ENCODE data around the gene IGFBP7.

Gene IGFBP7

GRCh38 chr4:57023104-57023503 lies 87.1 kb downstream of the IGFBP7 start:
- no peak overlapping the region for H3K27ac ChIP-seq (ENCODE audit: low read depth, low read length)
- H3K4me1 ChIP-seq (ENCODE audit: control insufficient read depth, low read depth, low read length) = no peaks in the 10 kb centered on the region
- no peaks in the 10 kb centered on the region for H3K79me2 ChIP-seq (ENCODE audit: control insufficient read depth, insufficient read depth, low read length)
- no peak overlapping the region for H3K4ac ChIP-seq (ENCODE audit: low read depth, low read length)
- no peak overlapping the region for H2AK5ac ChIP-seq (ENCODE audit: low read length)
- no CpG with 5 or more reads among the region's 4 CpGs for WGBS (ENCODE audit: extremely low coverage, insufficient coverage, low lambda C conversion rate)
- no peak for DNase-seq
- H3K27me3 ChIP-seq (ENCODE audit: insufficient read depth, low read length, poor library complexity) = no peaks in the 10 kb centered on the region
- H3K56ac ChIP-seq (ENCODE audit: low read length) = no peak overlapping the region
- H2BK5ac ChIP-seq (ENCODE audit: low read length) = no peak overlapping the region
- no peak overlapping the region for H2BK120ac ChIP-seq (ENCODE audit: low read depth, low read length)
- no peak overlapping the region for H4K5ac ChIP-seq (ENCODE audit: low read length)
- H3K4me3 ChIP-seq (ENCODE audit: low read length) = no peak overlapping the region
- H3K9ac ChIP-seq (ENCODE audit: low read length) = no peak overlapping the region
- no peak overlapping the region for H3K4me2 ChIP-seq (ENCODE audit: low read length)
- no peak overlapping the region for H2BK15ac ChIP-seq (replicated peaks; ENCODE audit: low read depth)
- H3K79me1 ChIP-seq (ENCODE audit: low read length) = no peaks in the 10 kb centered on the region
- peaks cover 15% of the 10 kb centered on the region for H3K36me3 ChIP-seq (ENCODE audit: control insufficient read depth, insufficient read depth, low read length)
- H3K18ac ChIP-seq (ENCODE audit: low read length) = no peak overlapping the region
- H4K8ac ChIP-seq (ENCODE audit: low read depth, low read length) = no peak overlapping the region
- no peak overlapping the region for H3K23ac ChIP-seq (ENCODE audit: low read length)

- H4K8ac ChIP-seq (ENCODE audit: low read depth, low read length) = no peak overlapping the region
- no peaks in the 10 kb centered on the region for H3K79me1 ChIP-seq (ENCODE audit: low read length)
- no peak overlapping the region for H3K27ac ChIP-seq (ENCODE audit: low read depth, low read length)
- H2BK120ac ChIP-seq (ENCODE audit: low read depth, low read length) = no peak overlapping the region
- H3K79me2 ChIP-seq (ENCODE audit: control insufficient read depth, insufficient read depth, low read length) = no peaks in the 10 kb centered on the region
- H3K27me3 ChIP-seq (ENCODE audit: insufficient read depth, low read length, poor library complexity) = no peaks in the 10 kb centered on the region
- H3K56ac ChIP-seq (ENCODE audit: low read length) = no peak overlapping the region
- no peak overlapping the region for H3K18ac ChIP-seq (ENCODE audit: low read length)
- WGBS (ENCODE audit: extremely low coverage, insufficient coverage, low lambda C conversion rate) = no CpG with 5 or more reads among the region's 5 CpGs
- H2BK5ac ChIP-seq (ENCODE audit: low read length) = no peak overlapping the region
- DNase-seq = no peak
- no peak overlapping the region for H3K4me3 ChIP-seq (ENCODE audit: low read length)
- H2BK15ac ChIP-seq (replicated peaks; ENCODE audit: low read depth) = no peak overlapping the region
- no peaks in the 10 kb centered on the region for H3K4me1 ChIP-seq (ENCODE audit: control insufficient read depth, low read depth, low read length)
- no peak overlapping the region for H3K4ac ChIP-seq (ENCODE audit: low read depth, low read length)
- H3K36me3 ChIP-seq (ENCODE audit: control insufficient read depth, insufficient read depth, low read length) = peaks cover 21% of the 10 kb centered on the region
- no peak overlapping the region for H3K4me2 ChIP-seq (ENCODE audit: low read length)
- no peak overlapping the region for H3K9ac ChIP-seq (ENCODE audit: low read length)
- H2AK5ac ChIP-seq (ENCODE audit: low read length) = no peak overlapping the region
- no peak overlapping the region for H4K5ac ChIP-seq (ENCODE audit: low read length)
- H3K23ac ChIP-seq (ENCODE audit: low read length) = no peak overlapping the region
Measured at GRCh38 chr4:57020467-57021101, 89.6 kb downstream of the IGFBP7 start.

DNA sequence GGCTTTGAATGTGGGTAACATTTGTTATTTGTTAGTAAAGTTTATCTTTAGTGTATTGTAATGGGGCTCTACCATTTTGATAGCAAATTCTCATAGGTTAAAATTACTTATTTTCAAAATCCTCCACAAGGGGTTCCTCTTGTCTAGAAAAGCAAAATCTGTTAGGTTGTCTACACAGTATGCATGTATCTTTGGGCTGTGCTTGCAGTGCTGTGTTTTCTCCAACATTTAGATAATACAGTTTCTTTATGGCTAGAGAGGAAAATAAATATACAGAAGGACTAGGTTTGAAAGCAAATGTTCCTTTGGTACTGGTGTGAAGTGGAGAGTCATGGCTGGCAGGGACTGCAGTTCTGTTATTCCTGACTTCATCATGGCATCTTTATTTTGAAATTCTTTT lies 91.2 kb downstream of the IGFBP7 start:
- no peaks in the 10 kb centered on the region for H3K4me1 ChIP-seq (ENCODE audit: control insufficient read depth, low read depth, low read length)
- H2BK120ac ChIP-seq (ENCODE audit: low read depth, low read length) = no peak overlapping the region
- no peak overlapping the region for H4K8ac ChIP-seq (ENCODE audit: low read depth, low read length)
- H3K79me2 ChIP-seq (ENCODE audit: control insufficient read depth, insufficient read depth, low read length) = no peaks in the 10 kb centered on the region
- no peaks in the 10 kb centered on the region for H3K27me3 ChIP-seq (ENCODE audit: insufficient read depth, low read length, poor library complexity)
- H2BK5ac ChIP-seq (ENCODE audit: low read length) = no peak overlapping the region
- no peak overlapping the region for H4K5ac ChIP-seq (ENCODE audit: low read length)
- H2AK5ac ChIP-seq (ENCODE audit: low read length) = no peak overlapping the region
- no peak for DNase-seq
- no peak overlapping the region for H3K27ac ChIP-seq (ENCODE audit: low read depth, low read length)
- no peak overlapping the region for H3K23ac ChIP-seq (ENCODE audit: low read length)
- no peak overlapping the region for H3K4me3 ChIP-seq (ENCODE audit: low read length)
- no peak overlapping the region for H3K18ac ChIP-seq (ENCODE audit: low read length)
- H3K36me3 ChIP-seq (ENCODE audit: control insufficient read depth, insufficient read depth, low read length) = peaks cover 21% of the 10 kb centered on the region
- H3K79me1 ChIP-seq (ENCODE audit: low read length) = no peaks in the 10 kb centered on the region
- no peak overlapping the region for H3K4me2 ChIP-seq (ENCODE audit: low read length)
- H2BK15ac ChIP-seq (replicated peaks; ENCODE audit: low read depth) = no peak overlapping the region
- H3K4ac ChIP-seq (ENCODE audit: low read depth, low read length) = no peak overlapping the region
- H3K9ac ChIP-seq (ENCODE audit: low read length) = no peak overlapping the region
- H3K56ac ChIP-seq (ENCODE audit: low read length) = no peak overlapping the region

DNA sequence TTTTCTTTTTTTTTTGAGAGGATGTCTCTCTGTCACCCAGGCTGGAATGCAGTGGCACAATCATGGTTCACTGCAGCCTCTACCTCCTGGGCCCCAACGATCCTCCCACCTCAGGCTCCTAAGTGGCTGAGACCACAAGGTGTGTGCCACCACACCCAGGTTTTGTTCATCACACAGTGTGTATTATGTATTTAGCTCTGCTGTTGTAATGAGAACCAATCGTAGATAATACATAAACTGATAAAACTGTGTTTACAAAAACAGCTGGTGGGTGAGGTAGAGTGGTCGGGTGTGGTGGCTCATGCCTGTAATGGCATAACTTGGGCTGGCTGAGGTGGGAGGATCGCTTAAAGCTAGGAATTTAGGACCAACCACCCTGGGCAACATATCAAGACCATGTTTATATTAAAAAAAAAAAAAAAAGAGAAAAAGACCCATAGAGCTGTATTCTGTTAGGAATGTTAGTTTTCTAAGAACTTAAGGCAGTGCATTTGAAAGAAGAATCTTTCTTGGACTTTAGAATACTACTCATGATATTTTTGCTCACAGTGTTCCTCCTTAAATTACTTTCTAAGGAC lies 96.6 kb downstream of the IGFBP7 start:
- H2BK5ac ChIP-seq (ENCODE audit: low read length) = no peak overlapping the region
- H3K4me1 ChIP-seq (ENCODE audit: control insufficient read depth, low read depth, low read length) = no peaks in the 10 kb centered on the region
- no peak for DNase-seq
- no peak overlapping the region for H3K18ac ChIP-seq (ENCODE audit: low read length)
- no peak overlapping the region for H2BK15ac ChIP-seq (replicated peaks; ENCODE audit: low read depth)
- no peaks in the 10 kb centered on the region for H3K27me3 ChIP-seq (ENCODE audit: insufficient read depth, low read length, poor library complexity)
- H2AK5ac ChIP-seq (ENCODE audit: low read length) = no peak overlapping the region
- H3K4me3 ChIP-seq (ENCODE audit: low read length) = no peak overlapping the region
- H3K4me2 ChIP-seq (ENCODE audit: low read length) = no peak overlapping the region
- no peak overlapping the region for H4K8ac ChIP-seq (ENCODE audit: low read depth, low read length)
- H4K5ac ChIP-seq (ENCODE audit: low read length) = no peak overlapping the region
- no peak overlapping the region for H3K9ac ChIP-seq (ENCODE audit: low read length)
- no peak overlapping the region for H3K27ac ChIP-seq (ENCODE audit: low read depth, low read length)
- H3K23ac ChIP-seq (ENCODE audit: low read length) = no peak overlapping the region
- peaks cover 12% of the 10 kb centered on the region for H3K36me3 ChIP-seq (ENCODE audit: control insufficient read depth, insufficient read depth, low read length)
- H3K56ac ChIP-seq (ENCODE audit: low read length) = no peak overlapping the region
- H3K4ac ChIP-seq (ENCODE audit: low read depth, low read length) = no peak overlapping the region
- no peak overlapping the region for H2BK120ac ChIP-seq (ENCODE audit: low read depth, low read length)
- peaks cover 3% of the 10 kb centered on the region for H3K79me1 ChIP-seq (ENCODE audit: low read length)
- no CpG with 5 or more reads among the region's 4 CpGs for WGBS (ENCODE audit: extremely low coverage, insufficient coverage, low lambda C conversion rate)
- H3K79me2 ChIP-seq (ENCODE audit: control insufficient read depth, insufficient read depth, low read length) = no peaks in the 10 kb centered on the region

DNA sequence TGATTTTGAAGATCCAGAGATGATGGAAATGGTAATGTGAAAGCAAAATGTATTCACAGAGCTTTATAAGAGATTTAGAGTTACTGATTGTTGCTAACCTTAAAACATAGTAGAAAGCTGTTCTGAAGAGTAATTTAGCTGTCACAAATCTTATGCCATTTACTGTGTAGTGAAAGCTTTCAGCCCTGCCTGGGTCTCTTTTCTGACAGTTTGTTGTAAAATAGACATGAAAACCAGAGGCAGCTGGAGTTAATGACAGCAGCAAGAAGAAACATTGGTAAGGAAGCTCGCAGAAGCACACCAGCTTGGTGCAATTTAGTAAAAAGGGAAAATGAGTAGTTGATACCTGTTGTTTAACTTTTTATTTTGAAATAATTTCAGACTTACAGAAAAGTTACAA lies 110.4 kb downstream of the IGFBP7 start:
- Histone ChIP-seq H3K36me3 (ENCODE audit: control insufficient read depth, insufficient read depth, low read length) (peaks cover 10% of the 10 kb centered on the region), H3K9ac (ENCODE audit: low read length) (no peak overlapping the region), H4K5ac (ENCODE audit: low read length) (no peak overlapping the region), H3K18ac (ENCODE audit: low read length) (no peak overlapping the region), H2BK15ac (replicated peaks; ENCODE audit: low read depth) (no peak overlapping the region), H3K79me2 (ENCODE audit: control insufficient read depth, insufficient read depth, low read length) (no peaks in the 10 kb centered on the region), H3K79me1 (ENCODE audit: low read length) (peaks cover 4% of the 10 kb centered on the region), H3K23ac (ENCODE audit: low read length) (no peak overlapping the region), H4K8ac (ENCODE audit: low read depth, low read length) (no peak overlapping the region), H3K27ac (ENCODE audit: low read depth, low read length) (no peak overlapping the region), H2BK5ac (ENCODE audit: low read length) (no peak overlapping the region), H3K4ac (ENCODE audit: low read depth, low read length) (no peak overlapping the region), H2BK120ac (ENCODE audit: low read depth, low read length) (no peak overlapping the region), H3K4me3 (ENCODE audit: low read length) (no peak overlapping the region), H3K27me3 (ENCODE audit: insufficient read depth, low read length, poor library complexity) (no peaks in the 10 kb centered on the region), H2AK5ac (ENCODE audit: low read length) (no peak overlapping the region), H3K4me1 (ENCODE audit: control insufficient read depth, low read depth, low read length) (no peaks in the 10 kb centered on the region), H3K56ac (ENCODE audit: low read length) (no peak overlapping the region), H3K4me2 (ENCODE audit: low read length) (no peak overlapping the region)
- no CpG with 5 or more reads among the region's 1 CpG for WGBS (ENCODE audit: extremely low coverage, insufficient coverage, low lambda C conversion rate)
- DNase-seq = no peak

GRCh38 chr4:56995525-56995924 lies 114.7 kb downstream of the IGFBP7 start:
- no CpG with 5 or more reads among the region's 7 CpGs for WGBS (ENCODE audit: extremely low coverage, insufficient coverage, low lambda C conversion rate)
- H3K79me1 ChIP-seq (ENCODE audit: low read length) = peaks cover 5% of the 10 kb centered on the region
- no peak overlapping the region for H4K8ac ChIP-seq (ENCODE audit: low read depth, low read length)
- H3K36me3 ChIP-seq (ENCODE audit: control insufficient read depth, insufficient read depth, low read length) = peaks cover 10% of the 10 kb centered on the region
- H3K23ac ChIP-seq (ENCODE audit: low read length) = no peak overlapping the region
- H3K9ac ChIP-seq (ENCODE audit: low read length) = no peak overlapping the region
- H3K18ac ChIP-seq (ENCODE audit: low read length) = no peak overlapping the region
- H3K4ac ChIP-seq (ENCODE audit: low read depth, low read length) = no peak overlapping the region
- no peak overlapping the region for H3K56ac ChIP-seq (ENCODE audit: low read length)
- H3K4me3 ChIP-seq (ENCODE audit: low read length) = no peak overlapping the region
- no peak for DNase-seq
- H2BK5ac ChIP-seq (ENCODE audit: low read length) = no peak overlapping the region
- H2BK120ac ChIP-seq (ENCODE audit: low read depth, low read length) = no peak overlapping the region
- H3K4me1 ChIP-seq (ENCODE audit: control insufficient read depth, low read depth, low read length) = no peaks in the 10 kb centered on the region
- no peak overlapping the region for H3K27ac ChIP-seq (ENCODE audit: low read depth, low read length)
- H3K4me2 ChIP-seq (ENCODE audit: low read length) = no peak overlapping the region
- no peaks in the 10 kb centered on the region for H3K27me3 ChIP-seq (ENCODE audit: insufficient read depth, low read length, poor library complexity)
- no peak overlapping the region for H2AK5ac ChIP-seq (ENCODE audit: low read length)
- H4K5ac ChIP-seq (ENCODE audit: low read length) = no peak overlapping the region
- no peaks in the 10 kb centered on the region for H3K79me2 ChIP-seq (ENCODE audit: control insufficient read depth, insufficient read depth, low read length)
- H2BK15ac ChIP-seq (replicated peaks; ENCODE audit: low read depth) = no peak overlapping the region
